DMS53 treated with DMSO at 0.1 percent for 48 hours (cell line): ENCODE results near the gene KCNQ1.

Source experiments
- DNase-seq: peaks from one replicate; lab custom pipeline; 2025; ENCODE audit not compliant: unreplicated experiment; lab: John Stamatoyannopoulos, UW

Gene KCNQ1

DNA sequence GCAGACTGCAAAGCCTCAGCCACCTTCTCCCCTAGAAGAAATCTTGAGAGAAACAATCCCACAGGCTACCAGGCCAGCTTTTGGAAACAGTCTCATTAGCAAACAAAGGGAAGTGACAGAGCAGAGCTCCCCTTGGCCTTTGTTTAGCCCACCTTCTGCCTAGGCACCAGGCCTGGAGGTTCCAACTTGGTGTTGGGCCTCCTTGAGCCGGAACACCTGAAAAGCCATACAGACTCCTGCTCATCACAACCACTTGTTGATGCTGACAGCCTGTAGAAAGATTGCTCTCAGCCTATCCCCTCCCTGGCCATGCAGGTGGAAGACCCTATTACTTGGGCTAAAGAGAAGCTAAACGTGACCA, 228.4 kb downstream of the KCNQ1 start:
- DNase-seq = no peak

DNA sequence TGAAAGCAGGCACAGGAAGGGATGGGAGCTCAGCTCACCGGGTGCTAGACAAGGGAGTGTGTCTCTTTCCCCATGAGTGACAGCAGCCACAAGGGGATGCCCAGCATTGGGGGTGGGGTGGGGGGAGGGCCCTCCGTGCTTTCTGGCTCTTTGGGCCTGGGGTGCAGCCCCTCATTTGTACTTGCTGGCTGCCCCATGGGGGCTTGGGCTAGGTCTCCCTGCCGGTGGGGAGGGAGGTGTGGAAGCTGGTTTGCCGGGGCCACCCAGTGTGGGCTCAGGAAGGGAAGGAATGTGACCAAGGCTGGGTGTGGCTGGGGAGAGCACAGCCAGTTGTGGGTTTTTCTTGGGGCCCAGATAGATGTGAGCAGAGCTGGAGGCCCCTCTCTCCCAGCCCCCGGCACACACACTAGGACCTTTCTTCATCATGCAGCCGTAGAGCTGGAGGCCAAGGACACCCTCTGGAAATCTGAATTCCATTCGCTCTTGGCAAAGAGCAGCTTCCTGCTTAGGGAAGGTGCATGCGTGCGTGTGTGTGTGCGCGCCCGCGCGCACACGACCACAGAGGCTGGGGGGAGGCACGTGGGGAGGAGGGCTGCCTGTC, 229.2 kb downstream of the KCNQ1 start:
- DNase-seq = no peak

DNA sequence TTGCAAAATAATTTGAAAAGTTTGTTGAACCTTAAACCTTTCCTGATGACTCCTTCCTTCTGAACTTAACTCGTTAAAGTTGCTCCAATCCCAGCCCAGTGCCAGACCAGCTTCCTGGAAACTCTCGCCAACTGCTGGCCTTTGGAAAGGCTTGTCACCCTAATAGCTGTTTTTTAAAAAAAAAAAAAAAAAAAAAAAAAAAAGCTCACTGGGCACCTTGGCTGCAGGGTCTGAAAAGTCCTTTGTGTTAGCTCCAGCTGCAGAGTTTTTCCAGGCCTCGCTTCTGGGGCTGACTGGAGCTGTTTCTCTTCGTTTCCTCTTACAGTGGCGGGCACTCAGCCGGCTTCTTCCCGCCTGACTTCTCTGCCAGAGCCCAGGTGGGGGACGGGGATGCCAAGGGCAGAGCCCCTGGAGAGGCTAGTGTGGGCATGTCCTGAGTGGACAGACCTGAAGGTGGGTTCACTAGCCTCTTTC, 229.9 kb downstream of the KCNQ1 start:
- DNase-seq = no peak

DNA sequence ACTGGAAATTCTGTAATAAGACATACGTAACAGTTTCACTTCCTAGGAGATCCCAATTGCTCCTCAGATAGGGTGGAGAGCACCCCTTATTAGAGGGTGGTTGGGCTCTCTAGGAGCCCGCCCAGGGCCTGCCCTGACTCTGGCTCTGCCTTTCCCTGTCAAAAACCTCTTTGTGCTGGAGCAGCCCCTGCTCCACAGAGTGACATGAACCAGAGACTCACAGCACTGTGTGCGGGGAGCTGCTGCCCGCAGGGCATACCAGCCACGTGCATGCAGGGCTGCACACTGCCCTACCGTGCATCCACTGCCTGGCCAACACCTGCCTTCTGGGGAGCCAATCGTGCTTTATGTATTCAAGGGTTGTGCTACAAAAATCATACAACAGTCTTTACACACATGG, 230.7 kb downstream of the KCNQ1 start:
- no peak for DNase-seq

DNA sequence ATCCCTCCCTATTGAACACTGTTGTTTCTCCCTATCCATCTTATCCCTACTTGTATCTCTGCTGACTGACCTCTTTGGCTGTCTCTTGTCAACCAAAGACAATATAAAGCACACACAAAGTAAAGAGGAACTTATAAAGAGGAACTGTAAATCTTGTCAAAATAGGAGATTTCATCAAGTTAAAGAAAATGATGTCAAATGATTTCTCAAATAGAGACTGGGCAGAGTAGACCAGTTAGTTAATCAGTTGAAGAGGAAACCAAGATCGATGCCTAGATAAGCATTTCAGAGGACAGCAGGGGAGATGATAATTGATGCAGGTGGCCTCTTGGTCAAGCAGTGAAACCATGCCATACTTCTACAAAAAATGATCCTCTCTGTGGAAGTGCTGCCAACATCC, 232.3 kb downstream of the KCNQ1 start:
- no peak for DNase-seq

DNA sequence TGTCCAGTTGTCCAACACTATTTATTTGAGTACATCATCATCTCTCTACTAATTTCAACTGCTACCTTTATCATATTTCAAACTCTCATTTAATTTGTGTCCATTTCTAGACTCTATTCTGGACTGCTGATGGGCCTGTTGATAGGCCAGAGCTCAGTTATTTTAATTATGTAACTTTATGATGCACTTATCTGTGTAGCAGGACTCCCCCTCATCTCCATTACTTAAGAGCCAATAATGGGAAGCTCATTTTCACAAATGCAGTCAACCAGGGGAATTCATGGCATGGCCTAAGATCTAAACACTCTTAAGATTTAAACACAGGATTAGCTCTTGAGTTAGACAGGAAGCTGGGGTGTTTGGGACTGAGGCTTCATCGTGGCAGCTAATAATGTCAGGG, 233.6 kb downstream of the KCNQ1 start:
- DNase-seq = no peak

DNA sequence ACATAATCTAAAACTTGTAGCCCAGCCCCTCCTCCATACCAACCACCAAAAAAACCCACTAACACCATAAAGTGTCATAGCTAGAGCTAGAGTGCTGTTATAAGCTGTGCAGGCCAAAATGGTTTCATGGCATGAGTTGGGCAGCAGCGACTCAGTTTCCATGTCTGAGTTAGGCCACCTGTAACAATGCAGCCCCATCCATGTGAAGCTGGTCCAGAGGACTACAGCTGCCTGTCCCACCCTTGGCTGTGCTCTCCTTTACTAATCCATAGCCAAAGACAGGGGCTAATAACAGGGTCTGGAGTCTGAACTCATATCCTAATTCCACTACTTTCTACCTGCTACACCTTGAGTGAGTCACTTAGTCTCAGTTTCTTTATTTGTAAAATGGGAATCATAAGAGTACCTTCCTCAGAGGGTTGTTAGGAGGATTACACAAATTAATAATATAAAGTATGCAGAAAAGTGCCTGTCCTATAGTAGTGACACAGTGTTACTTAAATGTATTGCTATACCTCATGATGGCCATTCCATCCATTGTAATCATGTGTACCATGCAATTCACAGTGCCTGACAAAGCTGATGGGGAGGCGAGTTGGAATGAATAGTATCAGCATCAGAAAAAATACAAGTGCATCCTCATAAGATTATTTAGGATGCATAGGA, 234.3 kb downstream of the KCNQ1 start:
- DNase-seq = no peak

DNA sequence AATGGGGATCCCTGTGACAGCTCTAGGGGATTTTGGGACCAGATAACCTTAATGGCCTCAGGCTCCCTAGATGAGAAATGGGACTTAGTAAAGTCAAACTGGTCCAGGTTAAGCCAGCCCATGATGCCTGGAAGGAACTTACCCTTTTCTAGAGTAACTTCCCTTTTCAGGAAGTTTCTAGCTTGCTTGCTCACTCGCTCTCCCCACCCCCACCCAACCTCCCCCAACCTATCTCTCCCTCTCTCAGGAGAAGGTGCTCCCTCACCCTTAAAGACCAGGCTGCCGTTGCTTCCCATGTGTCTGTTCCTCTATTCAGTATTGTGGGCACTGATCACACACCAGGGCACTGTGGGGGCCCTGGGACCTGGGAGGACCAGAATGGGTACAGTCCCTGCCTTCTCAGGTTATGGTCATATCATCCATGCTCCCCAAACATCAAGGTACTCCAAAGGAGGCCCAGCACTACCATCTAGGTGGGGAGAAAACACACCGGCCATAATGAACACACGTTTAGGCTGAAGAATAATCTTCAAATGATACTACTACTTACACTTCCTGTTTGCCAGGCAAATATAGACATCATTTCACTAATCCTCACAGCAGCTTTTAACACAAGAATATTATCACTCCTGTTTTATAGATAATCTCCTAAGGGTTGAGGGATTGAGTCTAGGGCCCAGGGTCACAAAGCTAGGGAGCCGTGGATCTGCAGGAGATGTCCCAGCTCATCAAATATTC, 236.8 kb downstream of the KCNQ1 start:
- DNase-seq = no peak

DNA sequence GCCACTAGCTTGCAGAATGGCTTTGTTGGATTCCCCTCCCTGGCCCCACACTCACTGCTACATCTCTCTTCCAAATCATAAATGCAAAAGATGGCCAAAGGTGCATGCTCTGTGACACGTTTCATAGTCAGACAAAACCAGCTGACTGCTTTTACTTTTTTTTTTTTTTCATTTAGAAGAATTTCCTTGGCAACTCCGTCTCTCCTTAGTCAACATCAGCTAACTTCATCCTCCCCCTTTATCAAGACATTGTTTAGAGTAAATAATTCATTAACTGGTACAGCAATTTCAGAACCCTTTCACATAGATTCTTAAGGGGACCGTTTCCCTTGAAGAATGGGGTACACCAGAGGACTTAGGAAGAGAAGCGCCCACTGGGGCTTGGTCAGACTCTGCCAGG, 239.0 kb downstream of the KCNQ1 start:
- no peak for DNase-seq

DNA sequence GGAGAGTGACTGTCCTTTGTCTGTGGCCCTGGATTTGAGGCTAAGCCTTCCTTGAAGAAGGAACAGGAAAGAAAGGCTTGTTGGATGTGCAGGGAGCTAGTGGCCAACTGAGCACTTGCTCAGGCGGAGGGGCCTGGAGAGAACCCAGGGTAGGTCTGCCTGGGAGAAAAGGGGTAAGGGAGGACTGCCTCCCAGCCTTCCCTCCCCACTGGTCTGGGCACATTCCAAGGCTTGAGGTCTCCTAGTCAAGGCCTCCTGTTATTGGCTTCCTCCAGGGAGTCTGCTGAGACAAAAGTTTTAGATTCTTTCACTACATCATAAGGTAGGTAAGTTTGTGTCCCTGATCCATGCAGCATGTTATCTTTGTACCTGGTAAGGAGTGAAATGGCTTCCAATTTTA, 239.8 kb downstream of the KCNQ1 start:
- no peak for DNase-seq

DNA sequence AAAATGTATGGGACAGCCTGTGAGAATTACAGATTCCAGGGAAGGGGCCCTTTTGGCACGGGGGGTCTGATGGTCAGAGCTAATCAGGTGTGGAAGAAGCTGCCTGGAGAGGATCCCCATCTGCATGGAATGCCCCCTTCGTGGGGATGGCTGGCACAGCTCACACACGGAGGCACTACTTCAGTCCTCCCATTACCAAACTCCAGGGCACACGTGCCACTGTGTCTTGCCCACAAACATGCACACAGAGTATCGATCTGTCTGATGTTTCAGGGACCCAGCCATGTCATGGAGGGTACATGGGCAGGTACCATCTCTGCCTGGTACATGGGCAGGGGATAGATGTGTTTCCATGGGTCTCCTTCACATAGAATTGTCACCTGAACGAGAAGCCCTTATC, 240.2 kb downstream of the KCNQ1 start:
- no peak for DNase-seq

DNA sequence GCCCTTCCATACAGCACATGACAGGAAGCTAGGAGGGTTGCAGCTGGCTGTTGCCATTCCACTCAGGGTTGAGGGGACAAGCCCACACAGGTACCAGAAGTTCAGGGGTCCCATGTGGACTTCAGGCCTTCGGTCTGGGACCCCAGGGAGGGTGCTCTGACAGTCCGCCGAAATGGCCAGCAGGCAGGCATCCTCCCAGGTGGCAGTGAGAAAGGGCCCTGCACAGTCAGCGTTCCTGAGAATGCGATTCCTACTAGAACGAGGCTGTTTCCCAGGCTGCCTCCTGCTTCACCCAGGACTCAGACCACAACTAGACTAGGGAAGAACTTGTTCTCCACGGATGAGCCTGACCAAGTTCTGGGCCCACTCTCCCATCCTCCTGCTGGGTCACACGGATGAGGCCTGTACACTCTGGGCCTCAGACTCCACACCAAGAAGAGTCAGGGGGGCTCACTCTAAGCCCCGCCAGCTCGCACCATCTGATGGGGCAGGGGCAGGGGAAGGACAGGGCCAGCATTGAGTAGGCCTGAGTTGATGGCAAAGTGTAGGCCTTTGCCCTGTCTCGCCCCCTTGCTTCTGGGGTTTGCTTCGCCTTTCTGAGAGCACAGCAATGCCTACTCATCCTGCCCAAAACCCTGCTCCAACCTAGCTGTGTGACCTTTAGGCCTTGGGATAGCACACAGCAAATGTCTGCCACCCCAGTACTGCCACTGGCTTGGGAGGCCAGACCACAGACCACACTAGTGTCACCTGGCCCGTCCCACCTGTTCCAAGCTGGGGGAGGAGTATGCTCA, 241.0 kb downstream of the KCNQ1 start:
- DNase-seq = no peak

DNA sequence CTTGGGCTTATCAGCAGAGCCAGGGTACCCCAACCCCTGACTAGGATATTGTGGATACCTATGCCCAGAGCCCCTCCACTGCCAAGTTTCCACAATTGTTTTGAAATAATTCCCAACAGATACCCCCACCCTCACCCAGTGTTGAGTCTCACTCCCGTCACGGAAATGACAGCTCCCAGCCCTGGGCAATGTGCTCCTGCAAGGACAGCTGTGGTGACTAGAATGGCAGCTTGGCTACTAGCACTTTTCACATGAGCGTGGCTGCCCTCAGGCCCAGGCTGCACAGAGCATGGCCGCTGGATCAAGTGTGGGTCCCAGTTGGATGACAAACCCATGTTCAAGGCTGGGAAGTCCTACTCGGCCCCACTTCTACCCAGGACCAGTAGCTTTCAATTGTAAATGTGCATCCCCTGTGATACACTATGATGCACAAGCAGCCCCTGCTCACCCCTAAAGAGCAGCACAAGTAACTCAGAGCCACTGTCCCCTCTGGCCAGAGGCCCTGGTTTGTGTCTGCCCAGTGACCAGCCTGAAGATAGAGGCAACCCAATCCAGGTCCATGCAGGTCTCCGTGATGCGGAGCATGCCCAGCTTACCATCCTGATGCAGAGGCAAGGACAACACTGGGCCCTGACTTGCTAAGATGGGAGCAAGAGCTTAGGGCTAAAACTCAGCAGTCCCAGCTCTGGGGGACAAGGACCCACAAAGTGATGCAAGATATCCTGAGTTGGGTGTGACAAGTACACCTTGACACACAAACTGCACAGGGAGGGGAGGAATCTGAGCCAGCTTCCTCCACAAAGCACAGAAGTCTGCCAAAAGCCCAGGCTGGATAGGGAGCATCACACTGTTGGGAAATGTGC, 241.8 kb downstream of the KCNQ1 start:
- DNase-seq = no peak

DNA sequence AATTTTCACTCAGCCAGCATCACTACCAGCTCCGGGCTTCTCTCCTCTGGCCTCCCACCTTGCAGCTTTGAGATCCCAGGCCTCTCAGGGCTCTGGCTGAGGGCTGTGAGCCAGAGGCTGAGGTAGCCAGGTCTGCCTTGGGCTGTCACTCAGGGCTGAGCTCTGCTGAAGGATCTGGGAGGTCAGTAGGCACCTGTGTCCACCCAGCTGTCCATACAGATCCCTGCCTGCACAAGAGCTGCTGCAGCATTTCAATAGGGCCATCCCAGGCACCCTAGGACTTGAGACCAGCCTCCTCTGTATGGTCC, 242.4 kb downstream of the KCNQ1 start:
- DNase-seq = no peak

DNA sequence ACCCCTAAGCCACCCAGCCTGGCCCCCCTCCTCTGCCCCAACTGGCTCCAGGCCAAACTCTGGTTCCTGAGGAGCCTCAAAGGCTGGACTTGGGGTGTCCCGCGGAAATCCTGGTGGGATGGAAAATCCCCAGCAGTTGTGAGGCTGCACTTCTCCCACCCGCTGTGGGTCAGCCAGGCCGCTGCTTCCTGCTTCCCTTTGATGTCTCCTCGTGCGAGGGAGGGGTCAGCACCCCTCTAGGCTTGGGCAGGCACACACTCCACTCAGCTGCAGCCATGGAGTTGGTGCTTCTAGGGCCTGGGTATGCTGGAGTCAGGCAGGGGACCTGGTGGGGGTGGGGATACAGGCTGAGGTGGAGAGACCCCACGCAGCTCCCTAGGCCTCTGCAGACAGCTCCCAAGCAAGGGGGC, 243.0 kb downstream of the KCNQ1 start:
- no peak for DNase-seq

DNA sequence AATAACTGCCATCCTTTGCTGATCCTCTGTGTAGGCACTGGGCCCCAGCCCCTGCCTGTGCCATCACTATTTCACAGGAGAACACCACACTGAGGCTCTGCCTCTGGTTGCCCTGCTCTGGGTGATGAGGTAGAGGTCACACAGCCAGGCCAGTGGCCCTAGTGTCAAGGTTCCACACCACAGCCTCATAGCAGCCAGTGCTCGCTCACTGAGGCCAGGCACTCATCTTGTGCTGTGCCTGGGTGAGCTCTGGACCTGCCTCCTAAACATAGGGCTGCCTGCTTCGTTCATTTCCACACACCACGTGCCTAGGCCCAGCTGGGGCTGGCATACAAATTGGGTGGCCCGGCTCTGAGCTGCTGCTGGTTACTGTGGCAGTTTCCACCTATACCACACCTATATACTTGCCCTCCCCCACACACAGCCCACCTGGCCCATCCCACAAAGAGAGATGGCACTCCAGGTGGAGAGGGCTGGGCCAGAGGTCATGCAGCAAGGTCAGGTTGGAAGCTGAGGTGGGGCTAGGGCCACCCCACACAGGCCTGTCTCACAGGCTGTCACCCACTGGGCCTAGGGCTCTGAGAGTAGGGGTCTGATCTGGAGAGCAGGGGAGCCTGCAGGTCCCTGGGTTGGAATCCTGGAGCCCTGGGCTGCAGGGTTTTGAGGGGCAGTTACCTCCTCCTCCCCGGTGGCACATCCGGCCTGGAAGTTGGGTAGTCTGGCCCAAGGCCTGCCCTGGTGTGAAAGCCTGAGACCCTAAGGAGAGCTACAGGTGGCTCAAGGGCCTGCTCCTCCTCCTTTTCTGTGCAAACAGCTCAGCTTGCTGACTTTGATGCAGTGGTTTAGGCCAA, 243.8 kb downstream of the KCNQ1 start:
- DNase-seq = no peak

DNA sequence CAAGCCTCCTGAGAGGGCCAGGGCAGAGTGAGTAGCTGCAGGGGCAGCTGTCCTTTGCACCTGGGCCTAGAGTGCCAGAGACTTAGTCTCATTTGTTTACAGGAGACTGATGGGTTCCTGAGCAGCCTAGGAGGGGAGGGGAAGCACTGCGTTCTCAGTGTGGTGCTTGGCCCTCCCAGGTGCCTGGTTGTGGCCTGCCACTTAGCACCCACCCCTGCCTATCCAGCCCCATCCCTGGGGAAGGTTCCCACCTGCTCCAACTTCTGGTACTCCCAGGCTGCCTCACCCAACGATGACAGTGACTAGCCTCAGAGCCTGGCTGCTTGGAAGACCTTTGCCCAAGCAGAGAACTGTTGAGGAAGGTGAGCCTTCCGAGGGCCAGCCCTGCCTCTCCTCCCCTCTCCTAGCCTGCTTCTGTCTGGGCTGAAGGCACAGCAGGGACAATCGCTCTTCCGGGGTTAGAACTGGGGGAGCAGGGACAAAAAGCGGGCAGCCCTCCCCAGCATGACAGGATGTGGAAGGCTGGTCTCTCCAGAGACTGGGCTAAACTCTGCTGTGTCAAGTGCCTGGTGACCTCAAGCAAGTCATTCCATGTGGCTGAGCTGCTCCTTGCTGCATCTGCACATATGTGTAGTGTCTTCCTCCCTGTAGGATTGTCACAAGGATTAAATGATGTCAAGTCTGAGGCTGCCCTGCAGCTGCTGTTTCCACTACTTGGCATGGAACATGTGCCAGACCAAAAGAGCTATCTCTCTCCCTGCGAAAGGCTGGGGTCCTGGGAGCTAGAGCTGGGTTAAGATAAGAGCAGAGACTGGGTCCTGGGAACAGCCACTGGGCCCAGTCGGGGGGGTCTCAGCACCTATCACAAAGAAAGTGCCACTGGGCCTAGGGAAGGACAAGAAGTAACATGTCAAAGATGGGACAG, 245.1 kb downstream of the KCNQ1 start:
- peak; percentile 31 for DNase-seq

DNA sequence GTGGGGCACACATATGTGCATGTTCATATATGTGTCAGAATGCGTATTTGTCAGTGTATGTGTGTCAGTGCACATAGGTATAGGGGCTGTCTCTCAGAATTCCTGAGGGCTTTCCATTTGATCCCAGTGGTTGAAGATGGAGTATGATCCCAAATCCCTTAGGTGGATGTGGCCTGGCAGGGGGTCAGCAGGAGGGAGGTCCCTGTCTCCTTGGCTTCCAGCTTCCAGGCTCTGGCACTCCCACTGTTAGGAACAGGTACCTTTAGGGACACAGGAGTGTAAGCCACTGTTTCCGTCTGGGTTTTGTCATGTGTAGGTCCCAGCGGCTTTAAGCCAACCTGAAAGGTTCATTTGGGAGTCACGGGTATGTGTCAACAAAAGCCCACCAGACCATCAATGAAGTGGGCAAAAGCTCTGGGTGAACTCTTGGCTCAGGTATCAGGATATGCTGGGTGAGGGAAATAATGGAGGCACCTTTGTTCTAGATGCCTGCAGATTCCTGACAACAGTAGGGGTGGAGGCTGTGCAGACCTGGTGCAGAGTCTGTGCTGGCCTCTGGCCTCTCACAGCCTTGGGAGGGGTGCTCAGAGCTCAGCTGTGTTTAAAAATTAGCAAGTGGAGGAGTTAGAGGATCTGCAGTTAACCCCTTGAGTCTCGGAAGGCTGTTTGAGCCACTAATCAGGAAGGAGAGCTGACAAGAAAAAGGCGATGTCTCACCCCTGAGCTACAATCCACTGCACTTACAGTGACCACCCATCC, 246.0 kb downstream of the KCNQ1 start:
- no peak for DNase-seq
